HG03045 (cell line): ENCODE data around the gene TM4SF18.

ENCODE experiments used
- ATAC-seq: cut with Tn5 transposase; IDR thresholded peaks from one replicate; pipeline ENCODE4 v1.9.1; 2021; ENCODE audit warnings: mild to moderate bottlenecking, moderate library complexity; ENCODE audit not compliant: unreplicated experiment

TM4SF18 gene

GRCh38 chr3:149288655-149289054, 44.8 kb downstream of the TM4SF18 start:
- no peak for ATAC-seq

DNA sequence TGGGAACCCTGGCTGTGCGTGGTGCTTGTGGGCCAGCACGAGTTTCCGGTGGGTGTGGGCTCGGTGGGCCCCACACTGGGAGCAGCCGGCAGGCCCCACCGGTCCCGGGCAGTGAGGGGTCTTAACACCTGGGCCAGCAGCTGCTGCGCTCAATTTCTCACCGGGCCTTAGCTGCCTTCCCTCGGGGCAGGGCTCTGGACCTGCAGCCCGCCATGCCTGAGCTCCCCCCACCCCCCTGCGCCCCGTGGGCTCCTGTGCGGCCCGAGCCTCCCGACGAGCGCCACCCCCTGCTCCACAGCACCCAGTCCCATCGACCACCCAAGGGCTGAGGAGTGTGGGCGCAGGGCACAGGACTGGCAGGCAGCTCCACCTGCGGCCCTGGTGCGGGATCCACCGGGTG, 49.4 kb downstream of the TM4SF18 start:
- no peak for ATAC-seq

- ATAC-seq, result no peak
Observed at GRCh38 chr3:149283401-149283800, 50.0 kb downstream of the TM4SF18 start.

- ATAC-seq, result no peak
Observed at GRCh38 chr3:149282836-149283235, 50.6 kb downstream of the TM4SF18 start.

DNA sequence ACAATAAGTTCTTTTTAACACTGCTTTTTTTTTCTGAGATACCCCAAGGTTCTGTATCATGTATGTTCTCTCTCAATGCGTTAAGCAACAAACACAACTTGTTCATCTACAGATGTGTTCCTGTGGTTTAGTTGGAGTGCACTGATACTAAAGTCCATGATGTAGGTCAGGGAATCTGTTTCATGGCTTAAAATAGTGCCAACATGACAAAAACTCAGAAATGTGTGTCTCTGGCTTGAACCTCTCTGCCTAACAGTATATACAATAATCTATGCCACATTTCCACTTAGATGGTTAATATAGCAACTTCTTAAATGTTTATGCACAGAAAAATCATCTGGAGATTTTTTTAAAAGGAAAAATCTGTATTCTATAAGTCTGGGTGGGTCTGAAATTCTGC, 51.1 kb downstream of the TM4SF18 start:
- ATAC-seq, result no peak

DNA sequence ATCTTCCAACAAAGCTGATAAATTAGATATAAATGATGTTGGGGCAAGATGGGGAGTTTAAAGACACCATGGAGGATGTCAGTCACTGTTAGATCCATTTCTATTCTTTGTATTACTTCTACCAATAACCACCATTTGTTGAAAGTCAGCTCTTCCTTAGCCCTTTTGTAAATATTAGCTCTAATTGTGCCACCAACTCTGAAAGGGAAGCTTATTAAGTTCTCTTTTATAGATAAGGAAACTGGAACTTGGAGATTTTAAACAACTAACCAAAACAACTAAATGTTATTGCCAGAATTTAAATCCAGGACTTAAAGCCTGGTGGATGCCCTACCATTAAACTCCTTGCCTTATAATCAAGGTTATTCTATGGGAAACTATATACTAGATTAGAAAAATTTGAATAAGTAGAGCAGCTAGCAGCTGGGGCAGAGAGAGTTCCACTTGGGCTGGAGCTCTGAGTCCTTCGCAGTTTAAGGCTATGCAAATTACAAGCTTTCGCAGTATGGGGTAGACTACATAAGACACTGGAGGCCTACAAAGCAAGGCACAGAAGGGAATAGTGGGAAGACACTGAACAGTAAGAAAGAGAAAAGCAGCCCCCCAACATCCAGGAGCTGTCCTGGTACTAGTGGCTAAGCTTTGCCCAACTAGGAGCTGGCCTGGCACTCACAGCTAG, 52.6 kb downstream of the TM4SF18 start:
- ATAC-seq, result no peak

DNA sequence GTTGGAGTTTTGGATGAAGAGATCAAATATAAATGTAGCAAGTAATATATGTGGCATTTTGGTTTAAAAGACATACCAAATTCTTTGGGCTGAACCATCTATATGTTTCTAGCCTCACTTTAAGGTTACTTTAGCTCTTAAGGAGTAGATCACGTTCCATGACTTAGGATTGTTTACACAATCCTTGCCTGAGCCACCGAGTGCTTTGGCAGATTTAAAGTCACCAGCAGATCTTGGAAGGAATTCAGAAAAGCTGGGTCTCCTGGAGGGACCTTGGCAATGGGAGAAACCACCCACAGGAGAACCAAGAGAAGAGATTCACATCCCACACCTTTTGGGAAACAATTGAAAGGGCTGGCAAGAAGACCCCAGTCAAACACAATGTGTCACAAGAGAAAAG, 54.5 kb downstream of the TM4SF18 start:
- ATAC-seq, result no peak

DNA sequence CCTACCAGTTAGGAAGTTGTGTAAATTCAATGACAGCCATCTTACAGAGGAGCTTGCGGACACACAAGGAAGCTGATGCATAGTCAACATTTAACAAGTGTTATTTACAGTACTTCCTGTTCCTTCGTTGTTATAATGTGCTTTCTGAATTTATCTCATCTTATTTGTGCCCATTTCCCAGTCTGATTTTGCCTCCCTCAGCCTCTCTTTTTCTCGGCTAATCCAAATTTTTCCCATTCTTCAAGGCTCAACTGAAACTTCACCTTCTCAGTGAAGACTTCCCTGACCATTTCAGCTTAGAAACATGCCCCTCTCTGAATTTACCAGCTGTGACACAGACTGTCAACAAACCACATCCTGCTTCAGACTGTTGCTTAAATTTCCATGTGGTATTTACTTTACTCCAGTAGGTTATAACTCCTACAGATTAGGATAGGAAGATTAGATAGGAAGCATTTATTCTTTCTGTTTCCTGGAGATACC, 56.1 kb downstream of the TM4SF18 start:
- ATAC-seq, result no peak

- ATAC-seq, result no peak
Observed at GRCh38 chr3:149276619-149277018, 56.8 kb downstream of the TM4SF18 start.

- no peak for ATAC-seq
Observed at GRCh38 chr3:149274220-149274619, 59.2 kb downstream of the TM4SF18 start.

DNA sequence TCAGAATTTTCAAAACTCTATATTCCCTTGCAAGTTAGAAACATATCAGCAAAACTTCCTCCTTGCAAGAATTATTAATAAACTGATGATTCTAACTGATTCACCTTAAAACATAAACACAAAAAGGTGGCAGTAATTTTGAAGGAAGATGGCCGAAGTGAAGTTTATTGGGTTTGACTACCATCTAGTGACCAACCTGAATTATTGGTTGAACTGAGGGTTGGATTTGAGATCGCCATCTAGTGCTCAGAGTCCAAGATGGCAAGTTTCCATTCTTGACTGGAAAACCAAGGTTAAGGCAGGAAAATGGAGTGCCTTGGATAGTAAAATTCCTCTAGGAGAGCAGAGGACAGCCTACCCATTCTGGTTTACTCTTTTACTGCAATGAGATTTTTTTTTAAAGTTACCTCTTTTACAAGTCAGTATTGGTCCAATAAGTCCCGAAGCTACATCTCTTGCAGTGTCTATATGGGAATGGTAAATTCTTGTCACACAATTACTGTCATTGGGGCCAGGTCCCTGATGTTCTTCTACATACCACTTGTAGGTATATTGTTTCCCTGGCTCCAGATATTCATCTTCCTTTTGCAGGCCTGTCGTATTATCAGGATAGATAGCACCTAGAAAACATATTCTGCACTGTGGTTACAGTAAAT, 60.2 kb downstream of the TM4SF18 start:
- peak; percentile 80 for ATAC-seq

GRCh38 chr3:149271669-149272068, 61.8 kb downstream of the TM4SF18 start:
- ATAC-seq, result no peak

- no peak for ATAC-seq
Observed at GRCh38 chr3:149270180-149270579, 63.3 kb downstream of the TM4SF18 start.

DNA sequence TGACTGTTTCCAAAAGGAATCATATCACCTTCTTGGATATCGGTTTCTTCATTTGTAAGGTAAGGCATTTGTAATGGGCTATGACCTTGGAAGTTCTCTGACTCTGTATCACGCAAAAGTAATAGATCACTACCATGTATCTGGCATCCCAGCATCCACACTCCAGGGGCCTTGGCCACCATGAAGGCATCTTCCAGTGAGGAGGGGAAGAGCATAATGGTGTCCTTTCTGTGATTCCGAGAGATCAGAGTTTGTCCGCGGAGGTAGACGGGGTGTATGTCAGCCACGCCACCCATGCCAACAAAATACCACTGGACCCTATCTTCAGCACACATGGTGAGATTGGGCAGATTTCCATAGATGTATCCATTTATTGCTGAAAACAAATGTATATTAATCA, 63.7 kb downstream of the TM4SF18 start:
- no peak for ATAC-seq
